ENCODE results near the gene CDK14.

- TF ChIP-seq CTCF (IDR thresholded peaks at IDR 0.05) (no peak), POLR2A (IDR thresholded peaks at IDR 0.05) (no peak)
These were observed 652.9 kb downstream of the CDK14 start for GRCh38 chr7:91248996-91249395.

All from ovary (tissue), 3 donors.